SK-N-SH treated with all-trans-retinoic acid at 6 μM for 48 hours (cell line): ENCODE results near the gene NDUFS4.

Experiments used
- ARNTL ChIP-seq: fragments of 450-650 bp; formaldehyde crosslinking; IDR thresholded peaks from 2 replicates; pipeline ENCODE4 v1.5.0; 2020; ENCODE audit warnings: low read depth, mild to moderate bottlenecking, moderate library complexity, borderline replicate concordance
- BACH2 ChIP-seq: fragments of 250-450 bp; sonication (Bioruptor Pico); IDR thresholded peaks from 2 replicates; pipeline ENCODE4 v1.9.0; 2021; ENCODE audit warnings: mild to moderate bottlenecking, borderline replicate concordance
- ISL1 ChIP-seq: fragments of 250-450 bp; sonication (Bioruptor Pico); IDR thresholded peaks from 2 replicates; pipeline ENCODE4 v2.1.2; 2022; ENCODE audit warnings: mild to moderate bottlenecking, moderate library complexity
- OSR1 ChIP-seq: fragments of 250-450 bp; sonication (Bioruptor Pico); IDR thresholded peaks from 2 replicates; pipeline ENCODE4 v1.8.0; 2022; ENCODE audit warnings: moderate library complexity, mild to moderate bottlenecking, inconsistent platforms
- POU6F1 ChIP-seq: fragments of 250-450 bp; sonication (Bioruptor Pico); IDR thresholded peaks from 2 replicates; pipeline ENCODE4 v1.8.0; 2021; ENCODE audit warnings: low read depth, mild to moderate bottlenecking, moderate library complexity, borderline replicate concordance
- RARB ChIP-seq: fragments of 250-450 bp; sonication (Bioruptor Pico); IDR thresholded peaks from 2 replicates; pipeline ENCODE4 v1.8.0; 2021; ENCODE audit warnings: mild to moderate bottlenecking, moderate library complexity
- TOX ChIP-seq: fragments of 250-450 bp; sonication (Bioruptor Pico); IDR thresholded peaks from 2 replicates; pipeline ENCODE4 v1.8.0; 2021; ENCODE audit warnings: mild to moderate bottlenecking, moderate library complexity, borderline replicate concordance
- ZFP30 ChIP-seq: fragments of 450-650 bp; formaldehyde crosslinking; IDR thresholded peaks from 2 replicates; pipeline ENCODE4 v1.5.0; 2022; ENCODE audit warnings: mild to moderate bottlenecking, moderate library complexity
- TF ChIP-seq, protein P1 (sequence below): fragments of 250-450 bp; sonication (Bioruptor Pico); IDR thresholded peaks from 2 replicates; pipeline ENCODE4 v1.8.0; 2020; ENCODE audit warnings: mild to moderate bottlenecking, moderate library complexity, borderline replicate concordance
- TF ChIP-seq, protein P2 (sequence below): fragments of 250-450 bp; sonication (Bioruptor Pico); IDR thresholded peaks from 2 replicates; pipeline ENCODE4 v1.5.1; 2021; ENCODE audit warnings: mild to moderate bottlenecking, moderate library complexity

- TF ChIP-seq, protein P1, sequence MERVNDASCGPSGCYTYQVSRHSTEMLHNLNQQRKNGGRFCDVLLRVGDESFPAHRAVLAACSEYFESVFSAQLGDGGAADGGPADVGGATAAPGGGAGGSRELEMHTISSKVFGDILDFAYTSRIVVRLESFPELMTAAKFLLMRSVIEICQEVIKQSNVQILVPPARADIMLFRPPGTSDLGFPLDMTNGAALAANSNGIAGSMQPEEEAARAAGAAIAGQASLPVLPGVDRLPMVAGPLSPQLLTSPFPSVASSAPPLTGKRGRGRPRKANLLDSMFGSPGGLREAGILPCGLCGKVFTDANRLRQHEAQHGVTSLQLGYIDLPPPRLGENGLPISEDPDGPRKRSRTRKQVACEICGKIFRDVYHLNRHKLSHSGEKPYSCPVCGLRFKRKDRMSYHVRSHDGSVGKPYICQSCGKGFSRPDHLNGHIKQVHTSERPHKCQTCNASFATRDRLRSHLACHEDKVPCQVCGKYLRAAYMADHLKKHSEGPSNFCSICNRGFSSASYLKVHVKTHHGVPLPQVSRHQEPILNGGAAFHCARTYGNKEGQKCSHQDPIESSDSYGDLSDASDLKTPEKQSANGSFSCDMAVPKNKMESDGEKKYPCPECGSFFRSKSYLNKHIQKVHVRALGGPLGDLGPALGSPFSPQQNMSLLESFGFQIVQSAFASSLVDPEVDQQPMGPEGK (CRISPR knock-in tag), result no peak
- no peak for TF ChIP-seq RARB (CRISPR knock-in tag)
- TF ChIP-seq ISL1 (CRISPR knock-in tag), result no peak
- no peak for TF ChIP-seq TOX (CRISPR knock-in tag)
- TF ChIP-seq BACH2, result no peak
- TF ChIP-seq POU6F1 (CRISPR knock-in tag), result no peak
- TF ChIP-seq ARNTL, result no peak
- no peak for TF ChIP-seq OSR1 (CRISPR knock-in tag)
- TF ChIP-seq, protein P2, sequence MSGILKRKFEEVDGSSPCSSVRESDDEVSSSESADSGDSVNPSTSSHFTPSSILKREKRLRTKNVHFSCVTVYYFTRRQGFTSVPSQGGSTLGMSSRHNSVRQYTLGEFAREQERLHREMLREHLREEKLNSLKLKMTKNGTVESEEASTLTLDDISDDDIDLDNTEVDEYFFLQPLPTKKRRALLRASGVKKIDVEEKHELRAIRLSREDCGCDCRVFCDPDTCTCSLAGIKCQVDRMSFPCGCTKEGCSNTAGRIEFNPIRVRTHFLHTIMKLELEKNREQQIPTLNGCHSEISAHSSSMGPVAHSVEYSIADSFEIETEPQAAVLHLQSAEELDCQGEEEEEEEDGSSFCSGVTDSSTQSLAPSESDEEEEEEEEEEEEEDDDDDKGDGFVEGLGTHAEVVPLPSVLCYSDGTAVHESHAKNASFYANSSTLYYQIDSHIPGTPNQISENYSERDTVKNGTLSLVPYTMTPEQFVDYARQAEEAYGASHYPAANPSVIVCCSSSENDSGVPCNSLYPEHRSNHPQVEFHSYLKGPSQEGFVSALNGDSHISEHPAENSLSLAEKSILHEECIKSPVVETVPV (CRISPR knock-in tag), result no peak
- TF ChIP-seq ZFP30 (CRISPR knock-in tag), result no peak
These were observed 11.0 kb downstream of the NDUFS4 start for GRCh38 chr5:53571403-53571802.
